ENCODE measurements around the gene APBB1IP.
"Not testable (repeated sequence)": the region's sequence is repeated elsewhere in the genome, so short reads cannot be mapped to it uniquely, and the experiment has no call there.

The APBB1IP gene

DNA sequence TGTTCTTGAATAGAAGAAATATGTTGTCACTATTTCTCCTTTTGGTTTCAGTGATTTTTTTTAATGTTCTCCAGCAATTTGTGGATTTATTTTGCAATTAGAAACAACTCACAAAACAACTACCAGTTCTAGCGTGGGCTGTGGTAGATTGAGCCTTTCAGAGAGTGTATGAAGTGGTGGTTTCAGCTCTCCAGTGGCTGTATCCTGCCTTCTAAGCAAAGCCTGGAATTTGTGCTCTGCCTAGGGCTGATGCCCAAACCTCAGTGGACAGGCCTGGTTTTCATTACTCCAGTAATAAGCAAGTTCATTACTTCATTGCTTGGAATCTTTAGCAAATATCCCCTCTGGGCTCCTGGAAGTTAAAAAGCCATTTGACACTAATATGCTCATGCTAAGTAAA lies 35.9 kb downstream of the APBB1IP start:
- TF ChIP-seq, protein P1, sequence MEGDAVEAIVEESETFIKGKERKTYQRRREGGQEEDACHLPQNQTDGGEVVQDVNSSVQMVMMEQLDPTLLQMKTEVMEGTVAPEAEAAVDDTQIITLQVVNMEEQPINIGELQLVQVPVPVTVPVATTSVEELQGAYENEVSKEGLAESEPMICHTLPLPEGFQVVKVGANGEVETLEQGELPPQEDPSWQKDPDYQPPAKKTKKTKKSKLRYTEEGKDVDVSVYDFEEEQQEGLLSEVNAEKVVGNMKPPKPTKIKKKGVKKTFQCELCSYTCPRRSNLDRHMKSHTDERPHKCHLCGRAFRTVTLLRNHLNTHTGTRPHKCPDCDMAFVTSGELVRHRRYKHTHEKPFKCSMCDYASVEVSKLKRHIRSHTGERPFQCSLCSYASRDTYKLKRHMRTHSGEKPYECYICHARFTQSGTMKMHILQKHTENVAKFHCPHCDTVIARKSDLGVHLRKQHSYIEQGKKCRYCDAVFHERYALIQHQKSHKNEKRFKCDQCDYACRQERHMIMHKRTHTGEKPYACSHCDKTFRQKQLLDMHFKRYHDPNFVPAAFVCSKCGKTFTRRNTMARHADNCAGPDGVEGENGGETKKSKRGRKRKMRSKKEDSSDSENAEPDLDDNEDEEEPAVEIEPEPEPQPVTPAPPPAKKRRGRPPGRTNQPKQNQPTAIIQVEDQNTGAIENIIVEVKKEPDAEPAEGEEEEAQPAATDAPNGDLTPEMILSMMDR (IDR thresholded peaks at IDR 0.05; ENCODE audit: extremely low read depth, insufficient read depth, missing control alignments) = no peak
- in situ Hi-C loops (cut with MboI; ENCODE audit: low pct_unique_long_range_greater_than_20kb, low sequenced_read_pairs, unreplicated experiment) = no loop called here
- DNase-seq (ENCODE audit: low spot score) = no peak

DNA sequence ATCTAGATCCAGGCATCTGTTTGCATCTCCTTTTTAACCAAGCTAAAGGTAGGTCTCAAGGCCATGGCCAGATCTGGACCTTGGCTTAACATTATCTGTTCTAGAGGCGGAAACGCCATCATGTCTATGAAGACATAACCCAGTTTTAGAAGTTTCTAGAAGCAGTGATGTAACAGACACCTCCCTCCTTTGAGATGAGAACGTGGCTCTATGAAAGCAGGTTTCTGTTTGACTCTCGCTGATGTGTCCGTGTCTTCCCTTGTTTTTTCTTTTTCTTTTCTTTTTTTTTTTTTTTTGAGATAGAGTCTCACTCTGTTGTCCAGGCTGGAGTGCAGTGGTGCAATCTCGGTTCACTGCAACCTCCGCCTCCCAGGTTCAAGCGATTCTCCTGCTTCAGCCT lies 36.7 kb downstream of the APBB1IP start:
- DNase-seq (ENCODE audit: low spot score) = peak; percentile 28
- in situ Hi-C loops (cut with MboI; ENCODE audit: low pct_unique_long_range_greater_than_20kb, low sequenced_read_pairs, unreplicated experiment) = not testable (repeated sequence)

DNA sequence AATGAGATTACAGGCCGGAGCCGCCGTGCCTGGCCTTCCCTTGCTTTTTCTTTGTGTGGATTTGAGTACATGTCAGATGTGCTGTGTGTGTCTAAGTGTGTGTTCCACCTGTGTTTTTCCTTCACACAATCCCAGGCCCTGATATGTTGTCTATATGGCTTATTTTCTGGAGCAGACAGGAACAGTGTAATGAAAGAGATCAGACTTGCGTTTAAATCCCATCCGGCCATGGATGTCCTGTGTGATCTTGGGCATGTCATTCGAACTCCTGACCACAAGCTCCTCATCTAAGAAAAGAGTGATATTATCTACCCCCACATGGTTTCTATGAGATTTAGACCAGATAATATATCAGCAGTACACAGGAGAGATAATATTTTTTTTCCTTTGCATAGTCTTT lies 37.2 kb downstream of the APBB1IP start:
- in situ Hi-C loops (cut with MboI; ENCODE audit: low pct_unique_long_range_greater_than_20kb, low sequenced_read_pairs, unreplicated experiment) = no loop called here
- no peak for DNase-seq (ENCODE audit: low spot score)
- TF ChIP-seq, protein P1 (IDR thresholded peaks at IDR 0.05; ENCODE audit: extremely low read depth, insufficient read depth, missing control alignments) = no peak

DNA sequence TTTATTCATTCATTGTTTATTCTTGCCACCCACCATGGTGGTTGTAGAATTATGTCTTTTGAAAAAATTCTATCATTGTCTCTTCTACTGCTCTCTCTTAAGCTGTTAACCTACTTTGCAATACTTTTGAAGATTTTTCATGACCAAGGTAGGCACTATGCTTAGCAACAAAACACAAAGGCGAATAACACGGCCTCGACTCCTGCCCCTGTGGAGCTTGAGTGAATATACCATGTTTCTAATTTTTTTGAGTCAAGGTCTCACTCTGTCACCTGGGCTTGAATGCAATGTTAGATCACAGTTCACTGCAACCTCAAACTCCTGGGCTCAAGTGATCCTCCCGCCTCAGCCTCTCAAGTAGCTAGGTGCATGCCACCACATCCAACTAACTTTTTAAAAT lies 39.4 kb downstream of the APBB1IP start:
- TF ChIP-seq, protein P1 (IDR thresholded peaks at IDR 0.05; ENCODE audit: extremely low read depth, insufficient read depth, missing control alignments) = no peak
- in situ Hi-C loops (cut with MboI; ENCODE audit: low pct_unique_long_range_greater_than_20kb, low sequenced_read_pairs, unreplicated experiment) = no loop called here

DNA sequence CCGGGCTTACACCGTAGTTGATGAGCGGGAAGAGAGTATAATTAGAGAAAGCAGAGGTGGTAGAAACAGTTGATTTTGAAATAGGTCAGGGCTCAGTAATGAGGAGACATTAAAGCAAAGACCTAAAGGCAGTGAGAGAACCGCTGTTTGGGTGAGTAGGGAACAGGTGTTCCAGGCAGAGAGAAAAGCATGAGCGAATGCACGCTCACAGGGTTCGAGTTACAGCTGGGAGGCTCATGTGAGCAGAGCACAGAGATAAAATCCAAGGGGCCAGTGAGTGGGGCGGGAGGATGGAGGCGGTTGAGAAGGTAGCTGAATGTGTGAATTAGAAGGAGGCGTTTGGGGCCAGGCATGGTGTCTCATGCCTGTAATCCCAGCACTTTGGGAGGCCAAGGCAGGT lies 39.9 kb downstream of the APBB1IP start:
- DNase-seq (ENCODE audit: low spot score) = no peak
- TF ChIP-seq, protein P1 (IDR thresholded peaks at IDR 0.05; ENCODE audit: extremely low read depth, insufficient read depth, missing control alignments) = no peak
- in situ Hi-C loops (cut with MboI; ENCODE audit: low pct_unique_long_range_greater_than_20kb, low sequenced_read_pairs, unreplicated experiment) = no loop called here

More for the DNA sequence above, 39.4 kb downstream of the APBB1IP start:
- DNase-seq (ENCODE audit: low spot score) = no peak

DNA sequence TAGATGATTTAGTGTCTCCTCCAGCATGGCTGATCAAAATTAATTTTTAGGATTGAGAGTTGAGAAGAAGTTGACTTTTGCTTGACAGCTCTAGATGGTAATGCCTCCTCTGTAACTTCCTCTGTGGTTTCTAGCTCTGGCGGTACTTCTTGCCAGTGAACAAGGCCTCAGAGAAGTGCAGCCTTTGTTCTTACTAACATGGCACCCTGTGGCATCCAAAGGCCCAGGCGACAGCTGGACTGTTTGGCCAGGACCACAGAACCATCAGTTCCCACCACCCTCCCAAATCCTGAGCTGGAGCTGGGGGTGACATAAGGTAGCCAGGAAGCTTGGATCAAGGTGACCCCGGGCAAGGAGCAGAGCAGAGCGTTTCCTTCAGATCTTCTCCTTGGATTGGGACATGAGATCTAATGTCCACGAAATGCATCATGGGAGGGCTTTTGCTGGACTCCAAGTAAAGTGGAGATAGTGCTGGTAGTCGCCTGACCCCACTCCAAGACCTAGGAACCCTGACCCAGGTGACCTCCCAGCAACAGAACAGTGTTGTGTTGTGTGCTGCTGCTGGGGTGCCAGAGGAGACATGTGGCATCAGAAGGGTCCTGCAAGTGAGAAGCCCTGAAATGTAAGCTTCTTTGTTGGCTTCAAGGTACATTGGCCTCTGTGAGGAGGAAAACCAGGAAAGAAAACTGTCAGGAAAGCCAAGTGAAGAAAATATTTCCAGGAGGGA lies 41.8 kb downstream of the APBB1IP start:
- DNase-seq (ENCODE audit: low spot score) = no peak
- TF ChIP-seq, protein P1 (IDR thresholded peaks at IDR 0.05; ENCODE audit: extremely low read depth, insufficient read depth, missing control alignments) = no peak
- in situ Hi-C loops (cut with MboI; ENCODE audit: low pct_unique_long_range_greater_than_20kb, low sequenced_read_pairs, unreplicated experiment) = no loop called here

DNA sequence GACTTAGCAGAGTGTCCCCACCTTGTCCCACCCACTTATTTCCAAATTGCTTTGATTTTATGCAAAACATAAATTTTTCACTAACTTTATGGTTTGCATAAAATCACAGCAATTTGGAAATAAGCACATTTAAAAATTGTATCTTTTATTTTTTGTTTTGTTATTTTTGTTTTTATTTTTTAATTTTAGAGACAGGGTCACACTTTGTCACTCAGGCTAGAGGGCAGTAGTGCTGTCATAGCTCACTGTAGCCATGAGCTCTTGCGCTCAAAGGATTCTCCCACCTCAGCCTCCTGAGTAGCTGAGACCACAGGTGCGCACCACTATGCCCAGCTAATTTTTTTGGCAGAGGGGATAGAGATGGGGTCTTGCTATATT lies 43.2 kb downstream of the APBB1IP start:
- DNase-seq (ENCODE audit: low spot score) = no peak
- in situ Hi-C loops (cut with MboI; ENCODE audit: low pct_unique_long_range_greater_than_20kb, low sequenced_read_pairs, unreplicated experiment) = no loop called here
- TF ChIP-seq, protein P1 (IDR thresholded peaks at IDR 0.05; ENCODE audit: extremely low read depth, insufficient read depth, missing control alignments) = peak; percentile 18
